HEK293 (cell line): ENCODE data around the gene SOX12.

Source experiments
- CTCF ChIA-PET: fragments of 350-600 bp; formaldehyde crosslinking; extraction: SDS; loops from one replicate; lab custom pipeline; 2021; ENCODE audit warnings: antibody characterized with exemption; lab: Yijun Ruan, JAX
- POLR2A ChIA-PET: fragments of 300-600 bp; formaldehyde crosslinking; extraction: SDS; loops from one replicate; lab custom pipeline; 2020; ENCODE audit warnings: antibody characterized with exemption, inconsistent platforms; lab: Yijun Ruan, JAX
- H3K27ac ChIP-seq: fragments of 200-500 bp; sonication (Bioruptor generic); 2 replicates; pipeline ENCODE4 v1.5.1; 2014; ENCODE audit warnings: low read depth, low read length, control low read depth, inconsistent platforms; ENCODE audit errors: extremely low read depth
- H3K36me3 ChIP-seq, 2 experiments: fragments of 200-500 bp in 1 of 2; sonication (Bioruptor generic) in 1 of 2; 1 replicate in 1 of 2; 2 replicates in 1 of 2; pipeline ENCODE4 v1.5.1; 2014 to 2017; ENCODE audit warnings: inconsistent platforms in 2 of 2, low read length in 2 of 2; ENCODE audit not compliant: control insufficient read depth in 2 of 2, insufficient read depth in 1 of 2
- H3K4me1 ChIP-seq: fragments of 200-500 bp; sonication (Bioruptor generic); 2 replicates; pipeline ENCODE4 v1.5.1; 2014; ENCODE audit warnings: mild to moderate bottlenecking, low read length, inconsistent platforms; ENCODE audit not compliant: control insufficient read depth, insufficient read depth
- H3K4me3 ChIP-seq: 2 replicates; pipeline ENCODE4 v1.5.1; 2011; ENCODE audit warnings: low read depth, mild to moderate bottlenecking, control low read depth, low read length, moderate library complexity
- H3K9me3 ChIP-seq: fragments of 200-500 bp; sonication (Bioruptor generic); 2 replicates; pipeline ENCODE4 v1.5.1; 2014; ENCODE audit warnings: low read depth, low read length, inconsistent platforms; ENCODE audit not compliant: control insufficient read depth, insufficient read depth
- CTCF ChIP-seq: fragments of 450-650 bp; formaldehyde crosslinking; IDR thresholded peaks from 2 replicates; pipeline ENCODE4 v1.5.1; 2016; ENCODE audit warnings: missing biosample characterization, missing genetic modification characterization
- GLI4 ChIP-seq: fragments of 450-650 bp; formaldehyde crosslinking; IDR thresholded peaks from 2 replicates; pipeline ENCODE4 v1.5.1; 2016; ENCODE audit warnings: missing biosample characterization, missing genetic modification characterization
- GLIS1 ChIP-seq: fragments of 450-650 bp; formaldehyde crosslinking; IDR thresholded peaks from 2 replicates; pipeline ENCODE4 v1.5.1; 2016; ENCODE audit warnings: missing biosample characterization, missing genetic modification characterization
- GLIS2 ChIP-seq: fragments of 450-650 bp; formaldehyde crosslinking; IDR thresholded peaks from 2 replicates; pipeline ENCODE4 v1.5.1; 2016; ENCODE audit warnings: missing biosample characterization, missing genetic modification characterization
- KLF1 ChIP-seq: fragments of 450-650 bp; formaldehyde crosslinking; IDR thresholded peaks from 2 replicates; pipeline ENCODE4 v1.5.1; 2016; ENCODE audit warnings: missing biosample characterization, missing genetic modification characterization
- KLF17 ChIP-seq: fragments of 450-650 bp; formaldehyde crosslinking; IDR thresholded peaks from 2 replicates; pipeline ENCODE4 v1.5.1; 2016; ENCODE audit warnings: missing biosample characterization, missing genetic modification characterization
- KLF8 ChIP-seq: fragments of 450-650 bp; formaldehyde crosslinking; IDR thresholded peaks from 2 replicates; pipeline ENCODE4 v1.5.1; 2016; ENCODE audit warnings: missing biosample characterization, missing genetic modification characterization
- KLF9 ChIP-seq: fragments of 450-650 bp; formaldehyde crosslinking; IDR thresholded peaks from 2 replicates; pipeline ENCODE4 v1.5.1; 2016; ENCODE audit warnings: missing biosample characterization, missing genetic modification characterization, low read depth
- PATZ1 ChIP-seq: fragments of 450-650 bp; formaldehyde crosslinking; IDR thresholded peaks from 2 replicates; pipeline ENCODE4 v1.5.1; 2016; ENCODE audit warnings: missing biosample characterization, missing genetic modification characterization
- SP3 ChIP-seq: fragments of 450-650 bp; formaldehyde crosslinking; IDR thresholded peaks from 2 replicates; pipeline ENCODE4 v1.5.1; 2016; ENCODE audit warnings: missing biosample characterization, missing genetic modification characterization
- TSHZ1 ChIP-seq: fragments of 450-650 bp; formaldehyde crosslinking; IDR thresholded peaks from 2 replicates; pipeline ENCODE4 v1.5.1; 2016; ENCODE audit warnings: missing biosample characterization, missing genetic modification characterization, borderline replicate concordance
- WT1 ChIP-seq: fragments of 450-650 bp; formaldehyde crosslinking; IDR thresholded peaks from 2 replicates; pipeline ENCODE4 v1.5.1; 2016; ENCODE audit warnings: missing biosample characterization, missing genetic modification characterization
- ZBTB17 ChIP-seq: fragments of 450-650 bp; formaldehyde crosslinking; IDR thresholded peaks from 2 replicates; pipeline ENCODE4 v1.5.1; 2016; ENCODE audit warnings: missing biosample characterization, missing genetic modification characterization
- ZBTB48 ChIP-seq: fragments of 450-650 bp; formaldehyde crosslinking; IDR thresholded peaks from 2 replicates; pipeline ENCODE4 v1.5.1; 2016; ENCODE audit warnings: missing biosample characterization, missing genetic modification characterization
- ZBTB6 ChIP-seq: fragments of 450-650 bp; formaldehyde crosslinking; IDR thresholded peaks from 2 replicates; pipeline ENCODE4 v1.5.1; 2017; ENCODE audit warnings: missing biosample characterization, missing genetic modification characterization
- ZBTB7A ChIP-seq: fragments of 450-650 bp; formaldehyde crosslinking; IDR thresholded peaks from 2 replicates; pipeline ENCODE4 v1.5.1; 2016; ENCODE audit warnings: low read depth, missing biosample characterization, missing genetic modification characterization
- ZBTB8A ChIP-seq: fragments of 450-650 bp; formaldehyde crosslinking; IDR thresholded peaks from 2 replicates; pipeline ENCODE4 v1.5.1; 2016; ENCODE audit warnings: missing biosample characterization, missing genetic modification characterization
- ZFHX2 ChIP-seq: fragments of 450-650 bp; formaldehyde crosslinking; conservative IDR thresholded peaks from 2 replicates; pipeline ENCODE4 v1.5.1; 2016; ENCODE audit warnings: missing biosample characterization, missing genetic modification characterization
- ZFP3 ChIP-seq: fragments of 450-650 bp; formaldehyde crosslinking; IDR thresholded peaks from 2 replicates; pipeline ENCODE4 v1.5.1; 2016; ENCODE audit warnings: low read depth, missing biosample characterization, missing genetic modification characterization
- ZNF223 ChIP-seq: fragments of 450-650 bp; formaldehyde crosslinking; IDR thresholded peaks from 2 replicates; pipeline ENCODE4 v1.5.1; 2016; ENCODE audit warnings: missing biosample characterization, missing genetic modification characterization
- ZNF324 ChIP-seq: fragments of 450-650 bp; formaldehyde crosslinking; IDR thresholded peaks from 2 replicates; pipeline ENCODE4 v1.5.1; 2016; ENCODE audit warnings: missing biosample characterization, missing genetic modification characterization
- ZNF335 ChIP-seq: fragments of 450-650 bp; formaldehyde crosslinking; conservative IDR thresholded peaks from 2 replicates; pipeline ENCODE4 v1.5.1; 2016; ENCODE audit warnings: missing biosample characterization, missing genetic modification characterization
- ZNF391 ChIP-seq: fragments of 450-650 bp; formaldehyde crosslinking; IDR thresholded peaks from 2 replicates; pipeline ENCODE4 v1.5.1; 2016; ENCODE audit warnings: low read depth, missing biosample characterization, missing genetic modification characterization, borderline replicate concordance
- ZNF654 ChIP-seq: fragments of 450-650 bp; formaldehyde crosslinking; IDR thresholded peaks from 2 replicates; pipeline ENCODE4 v1.5.1; 2016; ENCODE audit warnings: low read depth, missing biosample characterization, missing genetic modification characterization
- ZNF704 ChIP-seq: fragments of 450-650 bp; formaldehyde crosslinking; IDR thresholded peaks from 2 replicates; pipeline ENCODE4 v1.5.1; 2016; ENCODE audit warnings: missing biosample characterization, missing genetic modification characterization
- ZNF747 ChIP-seq: fragments of 450-650 bp; formaldehyde crosslinking; IDR thresholded peaks from 2 replicates; pipeline ENCODE4 v1.5.1; 2016; ENCODE audit warnings: missing biosample characterization, missing genetic modification characterization
- ZXDB ChIP-seq: fragments of 450-650 bp; formaldehyde crosslinking; IDR thresholded peaks from 2 replicates; pipeline ENCODE4 v1.5.1; 2016; ENCODE audit warnings: missing biosample characterization, missing genetic modification characterization

The SOX12 gene

GRCh38 chr20:354298-354977, 29.1 kb downstream of the SOX12 start:
- ChIA-PET POLR2A (interaction anchor here (1.1 to 1.5 kb wide), 4 partner anchors 53 to 125 kb away, joined by 3 to 8 read pairs (median 4); partner anchors contain the start of gene RBCK1), CTCF (interaction anchor here (0.5 to 5.4 kb wide), 54 partner anchors 8 to 414 kb away, joined by 3 to 88 read pairs (median 4); partner anchors contain the start of genes CSNK2A1, SLC52A3 and TRIB3)
- Histone ChIP-seq H3K9me3 (no peaks in the 10 kb centered on the region), H3K4me1 (no peaks in the 10 kb centered on the region), H3K27ac (no peak overlapping the region), H3K4me3 (no peak overlapping the region), H3K36me3 (peaks cover 12% of the 10 kb centered on the region in 2 experiments; a peak in 2 of 3 replicates)
- no peak for TF ChIP-seq ZNF223
- TF ChIP-seq ZBTB7A (tag by site-specific recombination): 0 out of 2 replicates have a peak, but pooled peaks have one; percentile 7
- TF ChIP-seq CTCF (tag by site-specific recombination): peak; percentile 94
- TF ChIP-seq ZBTB8A: peak; percentile 25; the same call in 1 of the 2 replicates
- TF ChIP-seq GLIS1 (tag by site-specific recombination): peak; percentile 59
- TF ChIP-seq ZNF335 (tag by site-specific recombination): peak; percentile 48; the same call in 1 of the 2 replicates
- 0 out of 2 replicates have a peak, but pooled peaks have one; percentile 41 for TF ChIP-seq KLF1
- TF ChIP-seq KLF9: peak; percentile 48; the same call in 1 of the 2 replicates
- peak; percentile 40; the same call in 1 of the 2 replicates for TF ChIP-seq KLF8 (tag by site-specific recombination)
- 0 out of 2 replicates have a peak, but pooled peaks have one; percentile 27 for TF ChIP-seq WT1 (tag by site-specific recombination)
- no peak for TF ChIP-seq ZNF747 (tag by site-specific recombination)
- TF ChIP-seq ZBTB6 (tag by site-specific recombination): peak; percentile 34; the same call in 1 of the 2 replicates
- TF ChIP-seq ZNF704 (tag by site-specific recombination): no peak
- no peak for TF ChIP-seq TSHZ1 (tag by site-specific recombination)
- TF ChIP-seq SP3 (tag by site-specific recombination): peak; percentile 25; the same call in 1 of the 2 replicates
- no peak for TF ChIP-seq ZFHX2 (tag by site-specific recombination)
- no peak for TF ChIP-seq GLI4
- no peak for TF ChIP-seq ZNF324 (tag by site-specific recombination)
- peak; percentile 98 for TF ChIP-seq ZNF654 (tag by site-specific recombination)
- 0 out of 2 replicates have a peak, but pooled peaks have one; percentile 12 for TF ChIP-seq ZBTB17 (tag by site-specific recombination)
- TF ChIP-seq ZBTB48 (tag by site-specific recombination): peak; percentile 58; the same call in 1 of the 2 replicates
- 0 out of 2 replicates have a peak, but pooled peaks have one; percentile 30 for TF ChIP-seq ZNF391 (tag by site-specific recombination)
- no peak for TF ChIP-seq ZXDB (tag by site-specific recombination)
- TF ChIP-seq PATZ1 (tag by site-specific recombination): peak; percentile 61
- TF ChIP-seq KLF17 (tag by site-specific recombination): peak; percentile 82
- TF ChIP-seq ZFP3 (tag by site-specific recombination): no peak
- TF ChIP-seq GLIS2 (tag by site-specific recombination): peak; percentile 72
